H1 (cell line): ENCODE data around the gene TAF12.

Experiments used
- GTF2F1 ChIP-seq: IDR thresholded peaks from 2 replicates; pipeline ENCODE4 v1.6.1; 2012; ENCODE audit warnings: low read depth, low read length, improper control_type of control experiment, borderline replicate concordance
- POLR2AphosphoS5 ChIP-seq: IDR thresholded peaks from 2 replicates; pipeline ENCODE4 v1.6.1; 2011; ENCODE audit warnings: low read depth, low read length
- POU5F1 ChIP-seq: IDR thresholded peaks from 2 replicates; pipeline ENCODE4 v1.6.1; 2011; ENCODE audit warnings: low read depth, mild to moderate bottlenecking, low read length, moderate library complexity
- SIN3A ChIP-seq, 2 experiments: IDR thresholded peaks in 1 of 2; conservative IDR thresholded peaks in 1 of 2; 2 replicates each; pipeline ENCODE4 v1.6.1; 2011 to 2012; ENCODE audit warnings: low read length in 2 of 2, improper control_type of control experiment in 1 of 2, low read depth in 1 of 2, mild to moderate bottlenecking in 1 of 2
- TF ChIP-seq, protein P1 (sequence below), 3 experiments: IDR thresholded peaks; 1 replicate in 2 of 3; 2 replicates in 1 of 3; pipeline versions ENCODE4 v1.5.1 to v1.6.1; 2011; ENCODE audit warnings: low read length in 3 of 3, mild to moderate bottlenecking in 3 of 3, inconsistent platforms in 2 of 3, low read depth in 1 of 3, moderate library complexity in 1 of 3; ENCODE audit not compliant: insufficient read depth in 1 of 3; ENCODE audit errors: control extremely low read depth in 1 of 3

DNA sequence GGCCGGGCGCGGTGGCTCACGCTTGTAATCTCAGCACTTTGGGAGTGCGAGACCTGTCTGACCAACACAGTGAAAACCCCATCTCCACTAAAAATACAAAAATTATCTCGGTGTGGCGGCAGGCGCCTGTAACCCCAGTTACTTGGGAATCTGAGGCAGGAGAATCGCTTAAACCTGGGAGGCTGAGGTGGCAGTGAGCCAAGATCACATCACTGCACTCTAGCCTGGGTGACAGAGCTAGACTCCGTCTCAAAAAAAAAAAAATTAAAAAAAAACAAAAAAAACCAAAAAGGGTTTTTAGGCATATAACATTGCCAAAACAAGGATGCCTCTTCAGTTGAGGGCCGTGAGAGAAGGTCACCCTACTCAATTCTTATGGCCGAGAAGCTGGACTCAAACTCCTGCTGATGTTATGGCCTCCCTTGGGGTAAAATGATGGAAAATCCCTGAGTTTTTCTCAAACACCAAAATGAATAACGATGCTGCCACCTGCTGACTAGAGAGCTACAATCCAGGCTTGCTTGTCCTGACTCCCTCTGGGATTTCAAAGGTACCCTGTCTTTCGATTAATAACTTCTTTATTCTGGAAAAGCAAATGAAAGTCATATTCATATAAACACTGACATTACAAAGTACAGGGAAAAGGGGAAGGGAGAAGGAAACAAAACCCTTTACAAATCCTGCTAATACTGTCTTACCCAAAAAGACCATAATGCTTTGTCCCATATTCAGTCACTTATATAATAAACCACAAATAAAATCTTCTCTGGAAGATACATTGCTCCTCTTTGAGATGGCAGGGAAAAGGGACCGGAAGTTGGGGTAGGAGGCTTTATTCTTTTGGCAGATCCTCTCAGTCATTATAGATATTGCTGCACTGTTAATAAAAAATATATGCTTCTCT, 40.1 kb downstream of the TAF12 start:
- TF ChIP-seq, protein P1, sequence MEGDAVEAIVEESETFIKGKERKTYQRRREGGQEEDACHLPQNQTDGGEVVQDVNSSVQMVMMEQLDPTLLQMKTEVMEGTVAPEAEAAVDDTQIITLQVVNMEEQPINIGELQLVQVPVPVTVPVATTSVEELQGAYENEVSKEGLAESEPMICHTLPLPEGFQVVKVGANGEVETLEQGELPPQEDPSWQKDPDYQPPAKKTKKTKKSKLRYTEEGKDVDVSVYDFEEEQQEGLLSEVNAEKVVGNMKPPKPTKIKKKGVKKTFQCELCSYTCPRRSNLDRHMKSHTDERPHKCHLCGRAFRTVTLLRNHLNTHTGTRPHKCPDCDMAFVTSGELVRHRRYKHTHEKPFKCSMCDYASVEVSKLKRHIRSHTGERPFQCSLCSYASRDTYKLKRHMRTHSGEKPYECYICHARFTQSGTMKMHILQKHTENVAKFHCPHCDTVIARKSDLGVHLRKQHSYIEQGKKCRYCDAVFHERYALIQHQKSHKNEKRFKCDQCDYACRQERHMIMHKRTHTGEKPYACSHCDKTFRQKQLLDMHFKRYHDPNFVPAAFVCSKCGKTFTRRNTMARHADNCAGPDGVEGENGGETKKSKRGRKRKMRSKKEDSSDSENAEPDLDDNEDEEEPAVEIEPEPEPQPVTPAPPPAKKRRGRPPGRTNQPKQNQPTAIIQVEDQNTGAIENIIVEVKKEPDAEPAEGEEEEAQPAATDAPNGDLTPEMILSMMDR (IDR thresholded peaks at IDR 0.05; ENCODE audit: control extremely low read depth in 1 of 3, insufficient read depth in 1 of 3, low read depth in 1 of 3, low read length in 3 of 3), result peak in 2 of 3 experiments; percentile 72; a peak in 3 of 4 replicates
- no peak for TF ChIP-seq GTF2F1
- no peak for TF ChIP-seq SIN3A (conservative IDR thresholded peaks at IDR 0.05 in 1 of 2, IDR thresholded peaks at IDR 0.05 in 1 of 2; ENCODE audit: low read depth in 1 of 2, low read length in 2 of 2)
- TF ChIP-seq POU5F1, result no peak
- TF ChIP-seq POLR2AphosphoS5, result no peak
